Ramos (cell line): ENCODE data around the gene SUCLG1.
"Not testable (repeated sequence)": the region's sequence is repeated elsewhere in the genome, so short reads cannot be mapped to it uniquely, and the experiment has no call there.

Experiments
- in situ Hi-C: fragments of 300-500 bp; cut with MboI; formaldehyde crosslinking; loops from one replicate; pipeline ENCODE4 v1.14.3; 2022; ENCODE audit warnings: low sequenced_read_pairs; ENCODE audit not compliant: unreplicated experiment

SUCLG1 gene

DNA sequence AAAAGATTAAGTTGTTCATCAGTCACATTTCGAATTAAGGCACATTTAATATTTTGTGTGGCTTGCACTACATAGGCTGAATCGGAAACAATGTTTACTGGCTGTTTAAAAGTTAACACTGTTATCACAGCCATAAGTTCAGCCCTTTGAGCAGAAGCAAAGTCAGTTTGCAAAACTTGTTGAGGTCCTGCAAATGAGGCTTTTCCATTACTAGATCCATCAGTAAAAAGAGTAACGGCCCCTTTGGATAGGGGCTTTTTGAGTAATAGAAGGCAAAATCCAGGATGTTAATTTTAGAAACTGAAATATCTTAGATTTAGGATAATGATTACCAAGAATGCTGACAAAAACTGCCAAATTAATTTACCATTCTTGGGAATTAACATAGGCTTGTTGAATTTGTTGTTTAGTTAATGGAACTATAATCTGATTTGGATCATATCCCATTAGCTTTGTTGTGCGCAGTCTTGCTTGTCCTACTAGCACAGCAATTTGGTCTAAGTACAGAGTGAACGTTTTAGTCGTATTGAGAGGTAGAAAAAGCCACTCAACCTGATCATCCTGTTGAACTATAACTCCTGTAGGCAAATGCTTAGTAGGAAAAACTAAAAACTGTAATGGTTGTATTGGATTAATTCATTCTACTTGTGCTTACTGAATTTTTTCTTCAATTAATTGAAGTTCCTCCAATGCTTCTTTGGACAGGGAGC is 13.9 kb upstream of the SUCLG1 start:
- in situ Hi-C loops = no loop called here

DNA sequence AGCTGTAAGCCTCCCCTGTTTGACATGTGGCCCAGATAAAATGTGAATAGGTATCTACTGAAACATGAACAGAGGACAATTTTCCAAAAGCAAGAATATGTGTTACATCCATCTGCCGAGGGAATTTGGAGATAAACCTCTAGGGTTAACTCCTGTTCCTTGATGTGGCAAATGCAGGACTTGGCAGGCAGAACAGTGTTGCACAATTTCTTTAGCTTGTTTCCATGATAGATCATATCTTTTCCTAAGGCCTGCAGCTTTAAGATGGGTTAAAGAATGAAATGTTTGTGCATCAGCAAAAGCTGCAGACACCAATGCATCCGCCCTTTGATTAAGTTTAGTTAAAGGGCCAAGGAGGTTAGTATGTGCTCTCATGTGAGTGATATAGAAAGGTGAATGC is 13.3 kb upstream of the SUCLG1 start:
- in situ Hi-C loops = not testable (repeated sequence)

DNA sequence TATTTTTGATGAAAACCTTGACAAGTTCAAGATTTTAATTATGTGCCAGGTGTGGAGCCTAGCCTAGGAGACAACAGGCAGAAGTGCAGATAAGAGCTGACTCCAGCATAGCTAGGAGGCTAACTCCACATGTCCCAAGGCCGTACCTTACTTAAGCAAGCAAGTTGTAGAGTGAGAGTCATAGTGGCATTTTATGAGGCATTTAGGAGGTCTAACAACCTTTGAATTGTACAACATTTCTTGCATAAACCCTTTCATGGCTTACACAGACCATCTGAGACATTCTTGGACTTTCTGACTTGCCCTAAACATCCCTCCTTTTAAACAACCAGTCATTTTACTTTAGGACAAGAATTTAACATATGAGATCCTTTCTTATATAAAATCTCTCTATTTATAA is 8.3 kb upstream of the SUCLG1 start:
- in situ Hi-C loops = no loop called here

DNA sequence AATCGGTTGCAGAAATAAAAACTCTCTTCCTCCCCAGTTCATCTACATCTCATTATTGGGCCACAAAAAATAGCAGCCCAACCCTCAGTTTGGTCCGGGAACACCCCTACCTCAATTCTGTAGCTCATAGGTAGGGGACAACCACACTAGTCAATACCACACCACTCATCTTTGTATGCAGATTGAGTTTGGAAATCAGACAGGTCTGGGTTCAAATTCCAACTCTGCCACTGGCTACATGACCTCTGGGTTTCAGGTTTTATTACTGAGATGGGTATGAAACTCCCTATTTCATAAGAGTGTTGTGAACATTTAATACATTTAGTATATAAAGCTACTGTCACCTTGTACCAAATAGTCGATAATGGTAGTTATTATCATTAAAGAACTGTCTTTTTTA is 2.2 kb upstream of the SUCLG1 start:
- in situ Hi-C loops = no loop called here

DNA sequence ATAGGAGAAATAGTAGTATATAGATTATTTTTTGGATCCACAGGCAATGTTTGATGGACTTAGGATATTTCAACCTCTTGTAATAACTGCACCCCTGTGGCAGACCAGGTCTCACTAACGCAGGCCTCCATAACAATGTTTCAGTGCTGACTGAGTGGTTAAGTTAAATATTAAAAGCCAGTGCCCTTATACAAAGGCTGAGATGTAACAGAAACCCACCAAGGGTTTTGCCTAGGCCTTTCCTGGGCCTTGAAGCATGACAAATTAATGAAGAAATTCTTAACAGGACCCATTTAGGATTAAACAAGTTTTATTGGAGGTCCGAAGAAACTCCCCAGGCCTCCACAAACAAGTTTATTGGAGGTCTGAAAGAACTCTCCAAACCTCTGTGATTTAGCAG is 1.6 kb upstream of the SUCLG1 start:
- in situ Hi-C loops = no loop called here

DNA sequence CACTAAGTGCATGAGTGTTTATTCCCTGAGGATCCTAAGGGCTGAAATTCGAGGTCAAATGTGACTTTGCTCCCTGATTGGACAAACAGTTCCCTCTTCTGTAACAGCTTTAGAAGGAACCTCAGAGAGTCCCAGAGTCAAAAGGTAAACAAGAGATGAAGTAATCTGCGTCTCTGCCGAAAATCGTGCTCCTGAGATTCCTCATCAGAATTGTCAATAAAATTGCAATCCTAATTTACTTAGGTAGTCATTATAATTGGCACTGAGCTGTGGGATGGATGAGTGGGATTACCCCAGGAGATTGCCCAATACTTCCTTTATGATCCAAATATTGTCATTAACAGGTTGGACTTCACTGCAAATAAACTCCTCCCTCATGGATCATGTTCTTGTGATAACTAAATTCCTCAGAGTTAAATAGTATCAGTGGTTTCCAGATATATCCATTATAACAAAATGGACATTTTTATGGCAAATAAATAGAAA is 907 bp upstream of the SUCLG1 start:
- in situ Hi-C loops = no loop called here

DNA sequence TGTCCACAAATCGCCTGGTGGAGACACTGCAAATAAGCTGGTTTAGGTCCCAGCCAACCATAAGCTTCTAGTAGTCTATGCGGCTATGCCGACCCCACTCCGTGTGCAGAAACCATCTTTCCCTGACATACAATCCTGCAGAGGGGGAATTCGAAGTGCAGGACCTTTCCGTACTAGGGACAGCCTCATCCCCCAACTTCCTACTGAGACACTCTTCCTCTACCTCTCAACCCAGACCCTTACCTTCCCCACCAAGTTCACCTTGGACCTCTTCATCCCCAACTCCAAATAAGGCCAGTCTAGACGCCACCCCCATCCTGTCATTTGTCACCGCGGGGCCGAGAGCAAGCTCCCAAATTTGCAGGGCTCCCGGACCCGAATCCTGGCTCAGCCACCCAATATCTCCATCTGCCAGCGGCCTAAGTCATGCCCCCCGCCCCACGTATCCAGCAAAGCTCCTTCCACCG is 496 bp downstream of the SUCLG1 start:
- in situ Hi-C loops = no loop called here

DNA sequence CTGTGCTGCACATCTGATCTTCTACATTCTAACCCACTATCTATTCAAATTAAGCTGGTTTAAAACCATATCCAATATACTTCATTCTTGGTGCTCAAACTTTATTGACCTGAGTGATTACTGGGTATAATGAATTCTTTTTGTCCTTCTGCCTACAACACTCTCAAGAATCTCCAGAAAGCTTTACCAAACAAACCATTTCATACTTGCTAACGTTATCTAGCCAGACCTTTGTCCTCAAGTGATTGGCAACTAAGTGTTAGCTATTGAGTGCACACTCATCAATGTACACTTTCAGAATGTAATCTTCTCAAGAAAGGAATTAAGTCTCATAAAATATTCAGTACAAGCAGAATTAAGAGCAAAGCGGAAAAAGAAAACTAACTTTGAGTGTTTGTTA is 1.4 kb downstream of the SUCLG1 start:
- in situ Hi-C loops = no loop called here

DNA sequence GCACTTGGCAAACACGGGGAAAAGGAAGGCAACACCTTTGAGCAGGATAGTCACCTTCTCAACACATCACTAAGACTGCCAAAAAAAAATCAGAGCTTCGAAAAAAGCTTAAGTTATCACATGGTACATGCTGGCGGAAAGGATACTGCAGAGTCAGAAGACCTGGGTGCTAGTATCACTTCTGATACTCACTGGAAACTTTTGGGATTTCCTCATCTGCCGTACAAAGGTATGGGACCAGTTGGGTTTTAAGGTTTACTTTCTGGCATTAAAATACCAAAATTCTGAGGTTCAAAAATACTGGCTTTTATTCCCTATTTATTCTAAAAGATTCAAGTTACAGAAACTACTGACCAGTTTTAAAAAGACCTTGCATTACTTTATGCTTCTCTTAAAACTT is 2.9 kb downstream of the SUCLG1 start:
- in situ Hi-C loops = no loop called here

DNA sequence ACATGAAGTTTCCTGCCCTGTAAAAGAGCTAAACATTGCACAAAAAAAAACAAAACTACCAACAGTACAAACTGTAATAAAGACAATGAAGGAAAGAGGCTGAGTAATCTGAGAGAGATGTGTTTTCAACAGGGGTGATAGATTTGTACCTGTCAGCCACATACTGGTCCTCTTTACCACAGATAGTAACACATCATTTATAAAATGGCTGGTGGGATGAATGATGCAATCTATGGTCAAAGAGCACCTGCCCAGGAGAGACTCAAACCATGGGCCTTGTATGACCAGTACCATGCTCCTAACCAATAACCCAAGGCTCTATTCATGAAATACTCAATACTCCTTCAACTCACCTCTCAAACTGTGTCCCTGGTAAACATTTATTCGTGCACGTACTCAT is 4.5 kb downstream of the SUCLG1 start:
- in situ Hi-C loops = no loop called here

DNA sequence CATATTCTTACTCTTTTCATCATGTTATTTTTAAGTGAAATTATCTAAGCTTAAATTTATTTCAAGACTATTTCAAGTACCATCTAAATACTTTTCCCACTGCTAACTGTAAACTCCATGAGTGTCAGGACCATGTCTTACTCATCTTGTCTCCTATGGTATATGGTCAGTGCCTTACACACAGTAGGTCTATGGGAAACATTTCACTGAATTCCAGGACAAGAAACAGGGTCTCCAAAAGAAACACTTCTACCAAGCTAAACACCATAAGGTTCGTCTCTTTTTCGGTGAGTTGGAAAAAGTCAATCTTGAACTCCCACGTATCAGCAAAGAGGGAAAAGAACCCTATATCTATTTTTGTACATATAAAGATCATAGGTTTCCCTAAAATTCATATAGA is 6.5 kb downstream of the SUCLG1 start:
- in situ Hi-C loops = no loop called here

DNA sequence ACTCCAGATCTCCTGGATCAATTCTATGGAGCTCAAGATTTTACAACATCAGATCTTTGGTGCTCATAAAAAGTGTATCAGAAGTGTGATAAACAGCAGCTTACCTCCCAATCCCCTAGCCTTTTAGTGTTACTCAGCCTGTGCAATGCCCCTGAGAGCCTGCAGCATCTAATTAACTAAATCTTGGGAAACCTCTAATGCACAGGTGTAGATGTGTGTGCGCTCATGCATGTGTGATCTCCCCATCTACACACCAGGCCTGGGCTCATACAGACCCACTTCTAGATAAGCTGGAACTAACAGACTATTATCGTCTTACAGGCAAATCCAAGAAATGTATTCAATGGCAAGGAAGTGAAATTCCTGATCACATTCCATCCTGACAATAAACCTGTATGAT is 7.5 kb downstream of the SUCLG1 start:
- in situ Hi-C loops = no loop called here

DNA sequence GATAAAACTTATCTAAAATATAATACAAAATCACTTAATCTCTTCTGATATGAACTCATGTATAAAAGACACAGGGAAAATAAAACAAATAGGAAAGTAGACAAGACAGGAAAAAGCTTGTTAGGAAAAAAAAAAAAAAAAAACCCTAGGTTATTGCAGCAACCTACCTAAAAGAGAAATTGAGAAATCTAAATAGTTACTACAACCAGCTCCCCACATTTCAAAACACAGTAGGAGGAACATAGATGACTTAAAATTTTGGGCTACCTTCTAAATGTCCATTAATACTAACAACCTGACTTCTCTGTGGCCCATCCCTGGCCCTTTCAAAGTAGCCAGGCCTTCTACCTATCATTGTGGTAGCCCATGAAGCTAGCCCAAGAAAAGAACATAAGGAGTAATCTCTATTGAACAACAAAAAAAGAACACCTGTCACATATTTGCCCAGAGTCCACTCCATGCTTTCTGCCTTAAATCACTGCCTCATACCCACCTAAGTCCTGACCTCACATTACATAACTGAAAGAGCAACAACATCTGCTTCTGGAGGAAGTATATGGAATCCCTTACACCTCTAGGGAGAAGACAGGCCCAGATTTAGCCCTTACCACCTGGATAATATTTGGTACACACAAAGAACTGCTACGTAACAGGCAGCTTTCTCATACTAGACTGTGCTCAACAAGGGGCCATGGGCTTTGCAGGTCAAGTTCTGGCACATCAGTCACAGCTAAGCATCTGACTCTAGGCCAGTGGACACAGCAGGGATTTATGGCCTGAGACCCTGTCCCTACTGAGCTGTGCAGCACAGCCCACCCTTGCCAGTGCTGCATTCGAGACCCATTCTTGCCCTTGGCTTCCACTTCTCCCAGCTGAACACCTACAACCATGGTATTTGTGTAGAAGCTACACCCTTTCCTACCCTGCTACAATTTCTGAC is 8.5 kb downstream of the SUCLG1 start:
- in situ Hi-C loops = no loop called here

DNA sequence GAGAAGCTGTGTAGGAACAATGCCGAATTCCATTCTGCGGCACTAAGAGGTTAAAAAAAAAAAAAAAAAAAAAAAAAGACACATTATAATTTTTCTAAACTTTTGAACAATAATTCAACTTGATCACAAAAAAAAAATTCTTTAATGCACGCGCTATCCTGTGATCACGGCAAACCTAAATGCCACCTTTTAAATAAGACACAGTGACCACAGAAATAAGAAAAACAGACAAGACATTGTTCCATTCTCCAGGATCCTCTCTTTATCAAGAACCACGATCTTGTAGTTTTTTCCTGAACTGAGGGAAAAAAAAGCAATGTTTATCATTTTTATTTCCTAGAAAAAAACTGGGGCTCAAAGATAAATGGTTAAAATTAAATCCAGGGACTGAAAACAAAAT is 9.4 kb downstream of the SUCLG1 start:
- in situ Hi-C loops = no loop called here

DNA sequence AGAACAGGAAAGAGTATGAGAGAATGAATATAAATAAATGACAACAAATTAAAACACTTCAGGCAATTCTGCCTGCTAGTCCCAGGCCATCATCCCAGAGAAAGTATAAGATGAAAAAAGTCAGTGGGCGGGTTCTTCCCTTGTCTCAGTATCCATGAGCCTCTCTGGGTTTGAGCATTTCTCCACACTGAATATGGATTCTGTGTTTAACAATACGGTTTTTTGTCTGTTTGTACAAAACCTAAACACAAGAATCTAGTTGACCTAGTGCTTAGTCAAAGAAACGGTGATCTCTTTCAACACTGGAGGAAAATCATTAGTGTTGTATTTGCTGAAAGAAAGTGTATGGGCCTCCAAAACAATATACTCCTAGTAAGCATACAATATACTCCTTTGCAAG is 10.0 kb downstream of the SUCLG1 start:
- in situ Hi-C loops = no loop called here

DNA sequence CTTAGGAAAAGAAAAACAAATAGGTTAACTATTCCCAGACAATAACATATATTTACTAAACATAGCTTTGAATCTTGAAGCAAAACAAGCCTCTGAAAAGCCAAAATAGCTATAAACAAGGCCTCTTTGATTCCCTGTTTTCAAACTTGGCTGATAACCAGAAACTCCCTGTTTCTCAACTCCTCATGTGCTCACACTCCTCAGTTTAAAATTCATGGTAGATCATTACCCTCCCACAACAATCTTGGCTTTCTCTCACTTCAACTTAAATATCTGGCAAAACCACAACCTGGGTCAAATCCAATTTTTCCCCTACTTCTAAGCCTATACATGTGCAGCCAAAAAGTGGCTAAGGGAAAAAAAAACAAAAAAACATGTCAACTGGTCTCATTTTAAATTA is 15.6 kb downstream of the SUCLG1 start:
- in situ Hi-C loops = no loop called here

DNA sequence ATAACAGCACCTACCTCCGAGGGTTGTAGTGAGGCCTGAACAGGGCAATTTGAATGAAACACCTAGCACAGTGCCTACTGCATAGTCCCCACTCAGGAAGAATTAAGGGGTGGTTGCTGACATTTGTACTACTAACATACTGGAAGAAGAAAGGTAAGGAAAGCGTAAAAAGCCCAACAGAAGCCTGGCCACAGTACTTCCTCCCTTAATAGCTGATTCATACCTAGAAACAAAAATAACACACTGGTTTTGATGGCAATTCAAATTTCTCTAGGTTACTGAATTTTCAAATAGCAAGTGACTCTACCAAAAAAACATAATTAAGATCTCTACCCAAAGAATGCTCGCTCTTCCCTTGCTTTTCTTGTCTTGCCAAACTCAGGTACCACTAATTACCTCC is 16.2 kb downstream of the SUCLG1 start:
- in situ Hi-C loops = no loop called here

DNA sequence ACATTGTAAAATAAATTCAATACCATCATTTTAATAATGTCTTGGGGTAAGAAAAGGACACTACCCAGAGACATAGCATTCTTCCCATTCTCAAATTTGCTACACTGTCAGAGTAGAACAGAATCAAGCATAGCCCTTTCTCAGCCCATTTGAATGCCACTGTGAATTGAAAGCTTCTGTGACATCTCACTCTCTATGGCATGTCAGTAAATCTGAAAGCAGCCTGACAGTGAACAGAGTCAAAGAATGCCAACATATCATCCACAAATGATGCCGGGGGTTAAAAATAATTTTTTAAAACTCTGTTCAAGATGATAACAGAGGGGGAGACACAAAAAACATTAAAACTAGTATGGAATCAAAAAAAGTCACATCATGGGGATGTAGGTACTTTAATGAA is 17.6 kb downstream of the SUCLG1 start:
- in situ Hi-C loops = no loop called here

DNA sequence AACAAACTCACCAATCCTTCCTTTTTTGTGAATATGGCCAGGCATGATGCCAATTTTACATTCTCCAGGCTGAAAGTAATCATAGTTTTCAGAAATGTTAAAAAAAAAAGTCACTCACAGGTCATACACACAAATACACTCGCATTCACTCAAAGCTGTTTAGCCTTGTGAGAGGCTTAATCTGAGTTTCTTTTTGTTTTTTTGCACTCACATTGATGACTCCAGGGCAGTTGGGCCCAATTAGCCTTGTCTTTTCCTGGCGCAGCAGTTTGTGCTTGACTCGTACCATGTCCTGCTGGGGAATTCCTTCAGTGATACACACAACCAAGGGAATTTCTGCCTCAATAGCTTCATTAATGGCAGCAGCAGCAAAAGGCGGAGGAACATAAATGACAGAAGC is 18.0 kb downstream of the SUCLG1 start:
- in situ Hi-C loops = no loop called here

DNA sequence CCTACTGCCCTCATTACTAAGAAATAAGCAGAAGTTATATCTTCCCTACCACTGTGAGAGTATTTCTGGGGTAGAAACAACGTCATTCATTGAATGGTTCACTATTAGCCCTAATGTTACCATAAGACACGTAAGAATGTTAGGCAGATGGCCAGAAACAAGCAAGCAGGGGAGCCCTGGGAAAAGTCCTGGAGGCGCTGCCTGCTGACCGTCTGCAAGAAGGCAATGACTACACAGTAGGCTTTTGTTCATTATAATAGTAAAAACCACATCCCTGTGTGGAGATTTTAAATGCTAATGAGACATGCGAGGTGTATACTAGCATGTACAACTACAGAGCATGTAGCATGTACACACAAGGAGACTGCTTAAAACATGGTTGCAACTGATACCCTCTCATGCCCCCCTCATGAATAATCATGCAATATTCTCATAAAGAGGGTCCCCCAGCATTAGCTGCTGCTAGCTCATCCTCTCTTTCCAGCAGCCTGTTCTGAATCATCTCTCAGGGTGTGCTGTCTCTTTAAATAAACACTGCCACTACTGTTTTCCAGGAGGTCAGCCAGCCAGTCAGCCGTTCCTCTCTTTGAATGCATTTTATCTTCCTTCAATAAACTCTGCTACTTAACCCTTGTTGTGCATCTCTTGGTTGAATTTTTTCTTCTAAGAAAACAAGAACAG is 23.6 kb downstream of the SUCLG1 start:
- in situ Hi-C loops = no loop called here

DNA sequence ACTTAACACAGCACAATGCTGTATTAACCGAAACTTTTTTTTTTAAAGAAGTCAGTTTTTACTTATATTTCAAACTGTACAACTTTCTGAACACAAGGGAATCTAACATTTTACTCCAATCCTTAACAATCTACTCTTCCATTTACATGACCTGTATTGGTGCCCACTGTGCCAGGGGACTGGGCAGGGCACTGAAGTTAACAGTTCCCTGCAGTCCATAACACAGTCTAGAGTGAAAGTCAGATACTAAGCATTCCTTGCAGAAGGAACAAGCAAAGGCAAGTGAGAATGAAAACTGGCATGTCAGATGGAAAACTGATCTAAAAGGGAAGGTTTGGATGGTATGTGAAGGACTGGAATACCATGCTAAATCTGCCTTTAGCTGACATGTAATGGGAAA is 29.8 kb downstream of the SUCLG1 start:
- in situ Hi-C loops = no loop called here
